NK-92 (cell line): Measurements from ENCODE around the gene GLS2.
"Not testable (repeated sequence)": the region's sequence is repeated elsewhere in the genome, so short reads cannot be mapped to it uniquely, and the experiment has no call there.

Source experiments
- DNase-seq: peaks from one replicate; lab custom pipeline; 2025; ENCODE audit not compliant: unreplicated experiment; lab: John Stamatoyannopoulos, UW

Gene GLS2

GRCh38 chr12:56493409-56494105, 5.6 kb upstream of the GLS2 start:
- not testable (repeated sequence) for DNase-seq

- DNase-seq, result no peak
These were observed 2.4 kb upstream of the GLS2 start for GRCh38 chr12:56490360-56490759.

- no peak for DNase-seq
These were observed 417 bp downstream of the GLS2 start for GRCh38 chr12:56487448-56488040.

GRCh38 chr12:56486694-56487093, 1.3 kb downstream of the GLS2 start:
- DNase-seq, result no peak

- DNase-seq, result no peak
These were observed 3.4 kb downstream of the GLS2 start for GRCh38 chr12:56484566-56484965.

- DNase-seq, result no peak
These were observed 8.3 kb downstream of the GLS2 start for GRCh38 chr12:56479625-56480024.

- no peak for DNase-seq
These were observed 10.3 kb downstream of the GLS2 start for GRCh38 chr12:56477521-56478225.

GRCh38 chr12:56476972-56477432, 11.0 kb downstream of the GLS2 start:
- no peak for DNase-seq

GRCh38 chr12:56476143-56476542, 11.8 kb downstream of the GLS2 start:
- no peak for DNase-seq

GRCh38 chr12:56474389-56474788, 13.6 kb downstream of the GLS2 start:
- DNase-seq, result no peak

- DNase-seq, result no peak
These were observed 18.7 kb downstream of the GLS2 start for GRCh38 chr12:56469007-56469930.

GRCh38 chr12:56468216-56469006, 19.6 kb downstream of the GLS2 start, which contains the start of gene SPRYD4:
Gene SPRYD4 (plus strand): TSS chr12:56468578. CDS start chr12:56468592, 14 bp downstream.
- DNase-seq, result peak; percentile 52

- no peak for DNase-seq
These were observed 25.4 kb downstream of the GLS2 start for GRCh38 chr12:56462565-56462964.

- DNase-seq, result no peak
These were observed 26.5 kb downstream of the GLS2 start for GRCh38 chr12:56461235-56462159.

GRCh38 chr12:56457817-56458216, 30.1 kb downstream of the GLS2 start:
- no peak for DNase-seq

- no peak for DNase-seq
These were observed 33.4 kb downstream of the GLS2 start, which contains the start of gene MIP for GRCh38 chr12:56454557-56454956. Gene MIP (minus strand): TSS chr12:56454657. CDS start chr12:56454613, 44 bp downstream.

GRCh38 chr12:56451147-56451546, 36.8 kb downstream of the GLS2 start:
- no peak for DNase-seq

GRCh38 chr12:56450241-56450640, 37.7 kb downstream of the GLS2 start:
- no peak for DNase-seq

- DNase-seq, result no peak
These were observed 38.4 kb downstream of the GLS2 start for GRCh38 chr12:56449622-56449984.
